GM19463 (cell line): Measurements from ENCODE around the gene GOLGA6L2.
"Not testable (repeated sequence)": the region's sequence is repeated elsewhere in the genome, so short reads cannot be mapped to it uniquely, and the experiment has no call there.

Experiments used
- ATAC-seq: cut with Tn5 transposase; IDR thresholded peaks from one replicate; pipeline ENCODE4 v1.9.1; 2021; ENCODE audit warnings: mild to moderate bottlenecking, moderate library complexity; ENCODE audit not compliant: unreplicated experiment

Gene GOLGA6L2

DNA sequence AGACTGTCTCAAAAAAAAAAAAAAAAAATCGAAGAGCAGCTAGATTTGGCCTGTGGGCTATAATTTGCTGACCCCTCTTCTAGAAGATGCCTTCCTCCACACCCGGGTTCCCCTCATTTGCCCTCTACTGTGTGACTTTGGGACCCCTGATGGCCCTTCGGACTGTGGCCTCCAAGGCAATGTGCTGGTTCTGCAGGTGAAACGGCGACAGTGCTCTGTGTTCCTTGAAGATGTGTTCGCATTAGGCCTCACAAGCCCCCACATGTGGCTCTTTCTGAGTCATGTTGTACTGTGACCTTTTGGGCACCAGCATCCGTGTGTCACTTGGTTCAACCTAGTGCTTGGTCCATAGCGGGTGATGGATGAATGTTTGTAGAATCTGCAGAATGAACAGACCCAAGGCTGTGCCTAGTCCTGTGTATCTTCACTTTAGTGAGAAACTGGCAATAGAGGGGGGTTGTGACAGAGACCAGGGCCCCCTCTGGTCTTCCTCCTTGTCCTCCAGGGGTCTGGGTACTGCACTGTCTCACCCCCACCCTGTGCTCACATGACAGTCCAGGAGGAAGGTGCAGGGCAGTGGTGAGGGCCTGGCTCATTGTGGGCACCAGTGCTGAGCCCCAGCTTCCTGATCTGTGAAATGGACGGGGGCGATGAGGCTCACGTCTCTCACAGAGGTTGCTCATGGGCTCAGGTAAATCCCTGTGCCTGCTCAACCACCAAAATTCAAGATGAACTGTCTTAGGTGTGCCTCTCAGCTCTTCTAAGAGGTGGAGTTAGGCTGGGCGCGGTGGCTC lies 22.7 kb downstream of the GOLGA6L2 start:
- ATAC-seq, result no peak

GRCh38 chr15:23422946-23423708 lies 23.9 kb downstream of the GOLGA6L2 start:
- ATAC-seq, result peak; percentile 56

DNA sequence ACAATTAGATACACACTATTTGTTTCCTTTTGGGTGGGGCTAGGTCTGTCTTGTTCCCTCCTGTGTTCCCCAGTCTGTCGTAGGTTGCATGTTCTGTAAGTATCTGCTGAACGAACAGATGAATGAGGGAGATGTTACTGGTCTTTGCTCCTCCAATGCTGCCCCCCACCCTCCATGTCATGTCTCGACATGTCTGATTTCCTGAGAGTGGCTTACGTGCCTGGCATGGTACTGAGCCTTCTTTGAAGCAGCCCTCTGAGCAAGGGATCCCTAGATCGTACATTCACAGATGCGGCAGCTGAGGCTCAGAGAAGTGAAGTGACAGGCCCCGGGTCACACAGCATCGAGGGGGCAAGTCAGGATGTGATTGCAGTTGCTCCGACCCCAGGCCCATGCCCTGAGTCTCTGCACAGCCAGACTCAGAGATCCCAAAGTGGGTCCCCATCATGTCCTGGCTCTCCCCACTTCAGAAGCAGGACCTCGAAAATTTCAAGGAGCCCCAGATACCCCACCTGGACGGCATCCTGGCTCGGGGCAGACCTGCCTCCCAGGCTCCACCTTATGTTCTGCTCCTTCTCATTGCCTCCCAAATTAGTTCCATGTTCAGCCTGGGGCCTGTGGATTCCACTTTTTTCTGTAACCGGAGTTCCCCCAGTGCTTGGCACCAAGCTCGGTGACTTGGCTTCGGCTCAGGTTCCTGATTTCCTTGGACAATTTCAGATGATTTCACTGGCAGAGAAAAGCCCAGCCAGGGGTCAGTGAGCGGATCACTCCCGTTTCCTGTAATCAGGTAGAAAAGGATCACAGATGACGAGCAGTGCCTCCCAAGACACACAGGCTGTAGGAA lies 24.7 kb downstream of the GOLGA6L2 start:
- no peak for ATAC-seq

DNA sequence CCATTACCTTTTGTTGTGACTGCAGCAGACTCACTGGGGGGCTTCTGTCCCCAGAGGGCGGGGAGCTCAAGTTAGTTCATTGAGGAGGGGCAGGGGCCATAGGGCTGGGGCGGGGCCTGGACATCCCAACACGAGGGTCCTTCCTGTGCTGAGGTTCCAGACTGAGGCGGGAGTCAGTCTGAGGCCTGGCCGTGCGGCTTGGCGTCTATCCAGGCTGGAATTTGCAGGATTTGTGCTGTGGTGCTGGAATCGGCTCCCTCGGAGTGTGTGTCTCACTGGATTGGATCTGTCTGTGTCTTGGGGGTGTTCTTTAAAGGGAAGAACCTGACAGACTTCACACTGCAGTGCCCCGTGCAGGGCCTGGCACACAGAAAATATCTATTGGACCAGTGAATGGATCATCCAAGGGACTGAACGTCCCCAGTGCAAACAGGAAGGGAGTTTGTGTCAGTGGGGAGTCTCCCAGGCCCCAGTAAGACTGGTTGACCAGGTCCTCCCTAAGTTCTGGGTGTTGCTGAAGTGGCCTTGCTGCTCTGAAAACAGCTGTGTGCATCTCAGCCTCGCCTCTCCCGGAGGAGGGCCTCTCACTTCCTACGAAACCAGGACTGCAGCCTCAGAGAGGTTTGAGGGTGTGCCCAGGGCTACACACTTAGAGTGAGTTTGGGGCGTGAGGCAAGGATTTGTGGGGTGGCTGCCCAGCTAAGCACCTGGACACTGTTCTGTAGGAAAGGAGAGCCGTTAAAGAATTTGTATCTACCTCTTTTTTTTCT lies 26.1 kb downstream of the GOLGA6L2 start:
- no peak for ATAC-seq

- peak; percentile 47 for ATAC-seq
These were observed 30.4 kb downstream of the GOLGA6L2 start for GRCh38 chr15:23416349-23417276.

- not testable (repeated sequence) for ATAC-seq
These were observed 31.2 kb downstream of the GOLGA6L2 start for GRCh38 chr15:23415866-23416265.

GRCh38 chr15:23415321-23415865 lies 31.6 kb downstream of the GOLGA6L2 start:
- ATAC-seq, result no peak

DNA sequence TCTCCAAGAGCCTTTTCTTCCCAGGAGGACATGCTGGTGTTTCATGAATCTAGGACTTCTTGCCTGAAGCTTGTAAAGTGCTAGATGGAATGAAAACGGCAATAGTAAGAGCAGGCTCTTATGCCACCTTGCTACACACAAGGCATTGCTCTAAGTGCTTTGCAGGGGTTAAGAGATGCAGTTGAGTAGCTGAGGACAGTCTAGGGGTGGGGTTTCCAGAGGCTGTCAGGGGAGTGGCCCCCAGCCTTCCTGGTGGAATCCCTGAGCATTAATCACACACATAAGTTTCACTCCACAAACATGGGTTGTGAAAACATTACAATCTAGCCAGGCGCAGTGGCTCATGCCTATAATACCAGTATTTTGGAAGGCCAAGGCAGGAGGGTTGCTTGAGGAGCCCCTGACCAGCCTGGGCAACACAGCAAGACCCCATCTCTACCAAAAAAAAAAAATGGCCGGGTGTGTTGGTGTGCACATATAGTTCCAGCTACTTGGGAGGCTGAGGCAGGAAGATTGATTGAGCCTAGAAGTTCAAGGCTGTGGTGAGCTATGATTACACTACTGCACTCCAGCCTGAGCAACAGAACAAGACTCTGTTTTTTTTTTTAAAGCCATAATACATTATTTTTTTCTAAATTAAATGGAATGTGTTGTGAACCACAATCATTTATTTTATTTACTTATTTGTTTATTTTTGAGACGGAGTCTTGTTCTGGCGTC lies 34.0 kb downstream of the GOLGA6L2 start:
- ATAC-seq, result not testable (repeated sequence)

DNA sequence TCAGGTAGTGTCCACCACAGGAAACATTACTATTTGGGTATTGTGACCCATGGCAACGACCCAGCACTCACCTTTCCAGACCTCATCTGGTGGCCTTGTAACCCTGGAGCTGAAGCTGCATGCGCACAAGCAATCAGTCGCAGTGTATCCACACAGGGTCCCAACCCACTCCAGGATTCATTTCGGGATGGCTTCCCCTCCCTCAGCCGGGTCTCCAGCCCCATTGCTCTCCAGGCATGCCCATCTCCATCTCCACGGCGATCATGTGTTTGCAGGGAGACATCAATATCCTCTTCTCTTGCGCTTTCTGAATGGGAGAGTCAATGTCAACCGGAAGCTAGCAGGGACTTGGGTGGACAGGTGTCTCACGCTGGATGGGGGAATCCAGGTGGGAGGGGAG lies 35.2 kb downstream of the GOLGA6L2 start:
- ATAC-seq, result no peak

DNA sequence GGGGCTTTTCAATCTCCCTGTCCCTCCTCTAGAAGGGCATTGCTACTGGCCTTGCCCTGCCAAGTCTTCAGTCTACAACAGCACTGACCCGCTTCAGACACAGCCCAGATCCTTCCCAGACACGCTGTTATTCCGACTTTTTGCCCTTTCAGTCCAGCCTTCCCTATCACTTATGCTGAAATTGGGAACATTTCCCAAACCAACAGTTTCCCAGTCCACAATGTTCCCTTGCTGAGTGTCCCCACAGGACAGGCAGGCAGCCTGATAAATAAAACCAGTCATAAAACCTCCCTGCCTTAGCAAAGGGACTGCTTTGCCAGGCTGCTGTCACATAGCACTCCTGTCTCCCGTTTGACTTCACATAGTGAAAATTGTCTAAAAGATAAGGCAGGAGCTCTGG lies 43.5 kb downstream of the GOLGA6L2 start:
- ATAC-seq, result no peak

DNA sequence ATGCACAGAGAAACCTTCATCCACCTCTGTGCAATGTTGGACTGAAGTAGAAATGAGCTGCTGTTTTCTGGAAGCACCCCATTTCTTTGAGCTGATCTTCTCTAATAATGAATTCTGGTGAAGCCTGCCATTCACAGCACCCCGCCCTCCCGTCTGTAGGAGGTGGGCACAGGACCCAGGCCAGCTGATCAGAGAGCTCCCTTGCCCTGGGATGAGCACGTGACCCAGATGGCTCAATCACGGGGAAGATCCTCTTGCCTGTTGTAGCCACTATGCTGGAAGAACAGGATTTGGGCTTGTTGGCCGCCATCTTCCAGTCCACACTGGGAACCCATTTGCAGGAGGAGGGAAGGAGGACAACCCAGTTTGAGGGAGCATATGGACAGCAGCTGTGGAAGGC lies 44.5 kb downstream of the GOLGA6L2 start:
- ATAC-seq, result no peak

GRCh38 chr15:23402140-23402539 lies 44.9 kb downstream of the GOLGA6L2 start:
- ATAC-seq, result no peak

- no peak for ATAC-seq
These were observed 45.4 kb downstream of the GOLGA6L2 start for GRCh38 chr15:23401627-23402026.

GRCh38 chr15:23399207-23399606 lies 47.8 kb downstream of the GOLGA6L2 start:
- ATAC-seq, result not testable (repeated sequence)

- ATAC-seq, result not testable (repeated sequence)
These were observed 48.7 kb downstream of the GOLGA6L2 start for GRCh38 chr15:23398357-23398756.

- ATAC-seq, result no peak
These were observed 49.3 kb downstream of the GOLGA6L2 start for GRCh38 chr15:23397779-23398178.

DNA sequence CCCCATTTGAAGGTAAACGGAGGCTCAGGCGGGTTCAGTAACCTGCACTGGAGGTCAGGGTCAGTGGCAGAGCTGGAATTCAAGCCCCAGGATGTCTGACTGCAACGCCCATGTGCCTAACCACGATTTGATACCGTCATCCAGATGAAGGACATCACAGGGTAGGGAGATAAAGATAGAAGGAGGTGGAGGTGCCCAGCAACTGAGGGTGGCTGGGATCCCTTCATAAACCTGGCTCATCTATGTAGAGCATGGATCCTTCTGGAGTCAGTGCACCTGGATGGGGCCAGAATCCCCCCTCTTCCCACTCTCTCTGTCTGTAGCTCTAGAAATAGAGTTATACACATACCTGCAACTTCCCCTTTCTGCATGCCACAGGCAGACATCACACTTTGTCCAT lies 51.2 kb downstream of the GOLGA6L2 start:
- ATAC-seq, result no peak

DNA sequence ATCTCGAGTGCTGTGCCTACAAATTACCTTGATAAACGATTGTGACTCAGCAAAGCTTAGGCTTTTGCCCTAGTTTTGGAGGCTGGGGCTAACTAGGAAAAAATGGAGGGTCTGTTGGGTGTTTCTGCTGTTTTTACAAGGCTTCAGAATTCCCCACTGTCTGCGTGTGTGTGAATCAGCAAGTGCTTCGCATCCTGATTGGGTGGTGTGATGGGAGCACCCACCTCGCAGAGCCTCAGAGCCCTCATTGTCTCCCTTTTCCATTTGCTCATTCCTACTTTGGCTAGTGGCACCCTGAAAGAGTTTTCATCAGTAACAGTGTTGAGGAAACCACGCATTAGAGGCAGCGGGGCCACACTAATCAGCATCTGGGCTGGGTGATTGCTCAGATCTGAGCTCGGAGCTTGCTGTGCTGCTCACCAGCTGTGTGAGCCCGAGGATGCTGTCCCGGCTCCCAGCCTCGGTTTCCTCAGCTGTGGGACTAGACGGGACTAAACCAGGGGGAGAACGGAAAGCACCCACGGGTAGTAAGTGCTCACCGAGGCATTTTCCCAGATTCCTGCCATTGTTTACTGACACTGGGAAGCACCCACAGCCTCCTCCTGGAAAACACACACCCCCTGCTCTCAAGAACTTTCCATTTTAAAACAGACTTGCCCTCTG lies 51.9 kb downstream of the GOLGA6L2 start:
- no peak for ATAC-seq
